Vagina (tissue), 2 donors: ENCODE data around the gene BASP1.

Experiments used
- POLR2A ChIP-seq, 2 donors: fragments of 450-650 bp; IDR thresholded peaks; one replicate each; pipeline ENCODE4 v1.6.1; 2017; ENCODE audit warnings: antibody characterized with exemption in 2 of 2, mild to moderate bottlenecking in 2 of 2, moderate library complexity in 2 of 2
- POLR2AphosphoS5 ChIP-seq, 2 donors: sonication (generic); formaldehyde crosslinking; IDR thresholded peaks; one replicate each; pipeline ENCODE4 v1.9.0; 2017; ENCODE audit warnings: antibody characterized with exemption in 2 of 2, mild to moderate bottlenecking in 2 of 2, low read depth in 1 of 2; ENCODE audit not compliant: insufficient read depth in 1 of 2

DNA sequence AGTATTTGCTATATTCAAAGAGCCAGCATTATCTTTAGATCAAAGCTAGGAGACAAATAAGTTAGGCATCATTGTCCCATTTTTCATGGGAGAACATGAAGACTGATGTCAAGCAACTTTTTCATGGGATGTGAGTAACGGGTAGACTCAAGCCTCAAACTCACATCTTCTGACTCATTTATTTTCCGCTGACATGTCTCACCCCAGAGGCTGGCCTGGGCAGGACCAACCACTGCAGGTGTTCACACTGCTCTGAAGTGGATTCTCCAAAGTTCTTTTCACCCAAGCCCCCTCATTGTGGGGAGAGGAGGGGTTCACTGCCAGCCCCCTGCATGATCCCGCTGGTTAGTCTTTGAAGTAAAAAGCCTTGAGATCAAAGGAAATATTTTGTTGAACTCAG is 34.9 kb upstream of the BASP1 start:
- TF ChIP-seq POLR2AphosphoS5 (IDR thresholded peaks at IDR 0.05; ENCODE audit: insufficient read depth in 1 of 2, low read depth in 1 of 2) (no peak), POLR2A (IDR thresholded peaks at IDR 0.05) (no peak)
